ENCODE data around the gene PNPLA3.

PNPLA3 gene

DNA sequence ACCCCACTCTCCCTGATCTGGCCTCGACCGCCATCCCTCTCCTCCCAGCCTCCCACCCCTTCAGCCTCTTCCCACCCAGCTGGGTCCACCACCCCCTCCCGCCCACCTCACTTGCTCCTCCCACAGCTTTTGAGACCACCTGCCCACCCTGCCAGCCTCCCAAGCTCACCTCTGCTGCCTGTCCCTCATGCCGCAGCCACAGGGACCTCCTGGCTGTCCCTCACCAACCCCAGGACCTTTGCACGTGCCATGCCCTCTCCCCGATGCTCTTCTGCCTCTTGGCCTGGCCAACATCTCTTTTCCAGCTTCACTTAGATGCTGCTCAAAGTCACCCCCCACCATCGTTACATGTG is 38.3 kb upstream of the PNPLA3 start:
- TF ChIP-seq SPI1 (IDR thresholded peaks at IDR 0.05; ENCODE audit: borderline replicate concordance, low read depth) (no peak), POLR2AphosphoS5 (IDR thresholded peaks at IDR 0.05; ENCODE audit: low read depth) (no peak), GABPA (IDR thresholded peaks at IDR 0.05; ENCODE audit: low read depth) (no peak)
- TF ChIP-seq, protein P1, sequence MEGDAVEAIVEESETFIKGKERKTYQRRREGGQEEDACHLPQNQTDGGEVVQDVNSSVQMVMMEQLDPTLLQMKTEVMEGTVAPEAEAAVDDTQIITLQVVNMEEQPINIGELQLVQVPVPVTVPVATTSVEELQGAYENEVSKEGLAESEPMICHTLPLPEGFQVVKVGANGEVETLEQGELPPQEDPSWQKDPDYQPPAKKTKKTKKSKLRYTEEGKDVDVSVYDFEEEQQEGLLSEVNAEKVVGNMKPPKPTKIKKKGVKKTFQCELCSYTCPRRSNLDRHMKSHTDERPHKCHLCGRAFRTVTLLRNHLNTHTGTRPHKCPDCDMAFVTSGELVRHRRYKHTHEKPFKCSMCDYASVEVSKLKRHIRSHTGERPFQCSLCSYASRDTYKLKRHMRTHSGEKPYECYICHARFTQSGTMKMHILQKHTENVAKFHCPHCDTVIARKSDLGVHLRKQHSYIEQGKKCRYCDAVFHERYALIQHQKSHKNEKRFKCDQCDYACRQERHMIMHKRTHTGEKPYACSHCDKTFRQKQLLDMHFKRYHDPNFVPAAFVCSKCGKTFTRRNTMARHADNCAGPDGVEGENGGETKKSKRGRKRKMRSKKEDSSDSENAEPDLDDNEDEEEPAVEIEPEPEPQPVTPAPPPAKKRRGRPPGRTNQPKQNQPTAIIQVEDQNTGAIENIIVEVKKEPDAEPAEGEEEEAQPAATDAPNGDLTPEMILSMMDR (IDR thresholded peaks at IDR 0.05; ENCODE audit: insufficient read depth, low read length), result no peak
- TF ChIP-seq, protein P2, sequence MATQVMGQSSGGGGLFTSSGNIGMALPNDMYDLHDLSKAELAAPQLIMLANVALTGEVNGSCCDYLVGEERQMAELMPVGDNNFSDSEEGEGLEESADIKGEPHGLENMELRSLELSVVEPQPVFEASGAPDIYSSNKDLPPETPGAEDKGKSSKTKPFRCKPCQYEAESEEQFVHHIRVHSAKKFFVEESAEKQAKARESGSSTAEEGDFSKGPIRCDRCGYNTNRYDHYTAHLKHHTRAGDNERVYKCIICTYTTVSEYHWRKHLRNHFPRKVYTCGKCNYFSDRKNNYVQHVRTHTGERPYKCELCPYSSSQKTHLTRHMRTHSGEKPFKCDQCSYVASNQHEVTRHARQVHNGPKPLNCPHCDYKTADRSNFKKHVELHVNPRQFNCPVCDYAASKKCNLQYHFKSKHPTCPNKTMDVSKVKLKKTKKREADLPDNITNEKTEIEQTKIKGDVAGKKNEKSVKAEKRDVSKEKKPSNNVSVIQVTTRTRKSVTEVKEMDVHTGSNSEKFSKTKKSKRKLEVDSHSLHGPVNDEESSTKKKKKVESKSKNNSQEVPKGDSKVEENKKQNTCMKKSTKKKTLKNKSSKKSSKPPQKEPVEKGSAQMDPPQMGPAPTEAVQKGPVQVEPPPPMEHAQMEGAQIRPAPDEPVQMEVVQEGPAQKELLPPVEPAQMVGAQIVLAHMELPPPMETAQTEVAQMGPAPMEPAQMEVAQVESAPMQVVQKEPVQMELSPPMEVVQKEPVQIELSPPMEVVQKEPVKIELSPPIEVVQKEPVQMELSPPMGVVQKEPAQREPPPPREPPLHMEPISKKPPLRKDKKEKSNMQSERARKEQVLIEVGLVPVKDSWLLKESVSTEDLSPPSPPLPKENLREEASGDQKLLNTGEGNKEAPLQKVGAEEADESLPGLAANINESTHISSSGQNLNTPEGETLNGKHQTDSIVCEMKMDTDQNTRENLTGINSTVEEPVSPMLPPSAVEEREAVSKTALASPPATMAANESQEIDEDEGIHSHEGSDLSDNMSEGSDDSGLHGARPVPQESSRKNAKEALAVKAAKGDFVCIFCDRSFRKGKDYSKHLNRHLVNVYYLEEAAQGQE (IDR thresholded peaks at IDR 0.05; ENCODE audit: insufficient replicate concordance, low read depth), result no peak

DNA sequence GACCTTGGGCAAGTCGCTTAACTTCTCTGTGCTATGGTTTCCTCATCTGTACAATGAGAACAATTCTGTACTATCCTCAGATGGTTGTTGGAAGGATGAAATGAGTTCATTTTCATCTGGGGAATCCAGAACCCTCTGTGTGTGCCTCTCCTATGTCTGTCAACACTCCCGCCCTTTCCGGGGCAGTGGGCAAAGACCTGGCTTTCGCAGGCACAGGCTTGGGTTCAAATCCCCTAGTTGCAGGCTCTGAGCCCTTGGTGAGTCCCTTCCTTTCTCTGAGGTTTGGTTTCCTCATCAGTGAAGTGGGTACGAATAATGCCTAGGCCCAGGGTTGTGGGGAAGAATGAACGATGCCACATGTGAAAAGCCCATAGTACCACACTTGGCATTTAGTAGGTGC is 37.8 kb upstream of the PNPLA3 start:
- no peak for DNase-seq (ENCODE audit: low read depth in 1 of 2, low spot score in 1 of 2)
- Histone ChIP-seq H3K4me3 (replicated peaks; ENCODE audit: insufficient read depth, low read length) (no peak overlapping the region), H3K27me3 (ENCODE audit: insufficient read depth, poor library complexity, severe bottlenecking) (peaks cover 8% of the 10 kb centered on the region), H3K27ac (replicated peaks) (no peak overlapping the region)
- TF ChIP-seq, protein P1 (IDR thresholded peaks at IDR 0.05; ENCODE audit: insufficient read depth, low read length), result no peak
- no peak for TF ChIP-seq GABPA (IDR thresholded peaks at IDR 0.05; ENCODE audit: low read depth)
- no peak for TF ChIP-seq SPI1 (IDR thresholded peaks at IDR 0.05; ENCODE audit: borderline replicate concordance, low read depth)
- TF ChIP-seq, protein P2 (IDR thresholded peaks at IDR 0.05; ENCODE audit: insufficient replicate concordance, low read depth), result no peak

More for the DNA sequence above, 38.3 kb upstream of the PNPLA3 start:
- Histone ChIP-seq H3K4me3 (replicated peaks; ENCODE audit: insufficient read depth, low read length) (no peak overlapping the region), H3K27me3 (ENCODE audit: insufficient read depth, poor library complexity, severe bottlenecking) (peaks cover 4% of the 10 kb centered on the region), H3K27ac (replicated peaks) (no peak overlapping the region)
- DNase-seq (ENCODE audit: low read depth in 1 of 2, low spot score in 1 of 2), result no peak

DNA sequence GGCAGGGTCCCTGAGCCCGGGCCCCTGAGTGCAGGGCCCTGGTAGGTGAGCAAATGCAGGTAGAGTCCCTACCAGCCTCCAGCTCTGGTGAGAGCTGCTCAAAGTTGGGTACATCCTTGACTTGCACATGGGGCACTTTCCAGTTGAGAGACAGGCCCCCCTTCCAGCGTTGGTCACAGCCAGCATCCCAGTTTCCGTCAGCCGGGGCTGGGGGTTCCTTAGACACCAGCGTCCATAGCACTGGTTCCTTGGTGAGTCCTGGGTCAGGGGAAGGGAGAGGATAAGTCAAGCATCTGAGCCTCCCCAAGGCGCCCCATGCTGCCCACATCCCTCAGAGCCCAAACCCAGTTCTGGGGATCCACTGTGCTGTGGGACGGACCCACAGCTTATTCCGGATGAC is 37.4 kb upstream of the PNPLA3 start:
- peaks cover 12% of the 10 kb centered on the region for H3K27me3 ChIP-seq (ENCODE audit: insufficient read depth, poor library complexity, severe bottlenecking)
- DNase-seq (ENCODE audit: low read depth in 1 of 2, low spot score in 1 of 2), result no peak
- no peak for TF ChIP-seq SPI1 (IDR thresholded peaks at IDR 0.05; ENCODE audit: borderline replicate concordance, low read depth)
- TF ChIP-seq, protein P1 (IDR thresholded peaks at IDR 0.05; ENCODE audit: insufficient read depth, low read length), result no peak
- TF ChIP-seq, protein P2 (IDR thresholded peaks at IDR 0.05; ENCODE audit: insufficient replicate concordance, low read depth), result no peak
- H3K27ac ChIP-seq (replicated peaks), result no peak overlapping the region
- H3K4me3 ChIP-seq (replicated peaks; ENCODE audit: insufficient read depth, low read length), result no peak overlapping the region
